ENCODE results near the gene DGUOK. TPM values are rescaled to one million over a fixed set of nuclear protein-coding genes. Genes with fewer than 3 reads are reported as not detected.
"Not testable (repeated sequence)": the region's sequence is repeated elsewhere in the genome, so short reads cannot be mapped to it uniquely, and the experiment has no call there.

Gene DGUOK
- total RNA-seq, 1 experiment from 2014 or later, result 70.7 TPM

- Mint-ChIP-seq H3K36me3 (ENCODE audit: insufficient read depth, unreplicated experiment) (no peaks in the 10 kb centered on the region), H3K4me1 (ENCODE audit: low read depth, unreplicated experiment) (no peaks in the 10 kb centered on the region), H3K27me3 (ENCODE audit: insufficient read depth, unreplicated experiment) (peaks cover 11% of the 10 kb centered on the region), H3K27ac (ENCODE audit: unreplicated experiment) (no peak overlapping the region), H3K9me3 (ENCODE audit: unreplicated experiment) (no peaks in the 10 kb centered on the region), H3K4me3 (ENCODE audit: unreplicated experiment) (no peak overlapping the region)
- no peak for TF ChIP-seq CTCF (IDR thresholded peaks at IDR 0.05; ENCODE audit: insufficient read depth in 1 of 2, low read depth in 1 of 2, low read length in 1 of 2, severe bottlenecking in 1 of 2, unreplicated experiment in 1 of 2)
- BruUV-seq (replicated peaks), result no TSS peak
- CTCF ChIA-PET, result no interaction called here
- H3K9me3 ChIP-seq, result no peaks in the 10 kb centered on the region
- POLR2A ChIA-PET, result no interaction called here
- no peaks in the 10 kb centered on the region for H3K27me3 ChIP-seq (replicated peaks; ENCODE audit: control insufficient read depth, insufficient read depth, low read length)
- no peak for DNase-seq
- no peaks in the 10 kb centered on the region for H3K4me1 ChIP-seq
- no peak overlapping the region for H3K4me3 ChIP-seq (ENCODE audit: low read depth, low read length)
- intact Hi-C loops (cut with micrococcal nuclease; ENCODE audit: unreplicated experiment), result no loop called here
- H3K36me3 ChIP-seq (ENCODE audit: control insufficient read depth, insufficient read depth, low read length), result no peaks in the 10 kb centered on the region
These were observed 41.3 kb upstream of the DGUOK start for GRCh38 chr2:73885406-73885805.

- TF ChIP-seq CTCF (IDR thresholded peaks at IDR 0.05; ENCODE audit: insufficient read depth in 1 of 2, low read depth in 1 of 2, low read length in 1 of 2, severe bottlenecking in 1 of 2, unreplicated experiment in 1 of 2), result no peak
- H3K27me3 ChIP-seq (replicated peaks; ENCODE audit: control insufficient read depth, insufficient read depth, low read length), result no peaks in the 10 kb centered on the region
- H3K4me1 ChIP-seq, result no peaks in the 10 kb centered on the region
- H3K4me1 Mint-ChIP-seq (ENCODE audit: low read depth, unreplicated experiment), result no peaks in the 10 kb centered on the region
- H3K27ac Mint-ChIP-seq (ENCODE audit: unreplicated experiment), result no peak overlapping the region
- ChIA-PET CTCF (no interaction called here), POLR2A (no interaction called here)
- no peak overlapping the region for H3K4me3 Mint-ChIP-seq (ENCODE audit: unreplicated experiment)
- no peak for DNase-seq
- no peaks in the 10 kb centered on the region for H3K36me3 Mint-ChIP-seq (ENCODE audit: insufficient read depth, unreplicated experiment)
- intact Hi-C loops (cut with micrococcal nuclease; ENCODE audit: unreplicated experiment), result no loop called here
- H3K27me3 Mint-ChIP-seq (ENCODE audit: insufficient read depth, unreplicated experiment), result peaks cover 8% of the 10 kb centered on the region
- no peaks in the 10 kb centered on the region for H3K9me3 Mint-ChIP-seq (ENCODE audit: unreplicated experiment)
- no peaks in the 10 kb centered on the region for H3K36me3 ChIP-seq (ENCODE audit: control insufficient read depth, insufficient read depth, low read length)
- no peaks in the 10 kb centered on the region for H3K9me3 ChIP-seq
- no peak overlapping the region for H3K4me3 ChIP-seq (ENCODE audit: low read depth, low read length)
- BruUV-seq (replicated peaks), result no TSS peak
These were observed 40.3 kb upstream of the DGUOK start for GRCh38 chr2:73886357-73886756.

GRCh38 chr2:73887596-73888353, 38.9 kb upstream of the DGUOK start:
- H3K4me3 ChIP-seq (ENCODE audit: low read depth, low read length); H3K27me3 ChIP-seq (replicated peaks; ENCODE audit: control insufficient read depth, insufficient read depth, low read length); H3K27ac Mint-ChIP-seq (ENCODE audit: unreplicated experiment); DNase-seq; H3K4me1 Mint-ChIP-seq (ENCODE audit: low read depth, unreplicated experiment); H3K9me3 ChIP-seq; intact Hi-C loops (cut with micrococcal nuclease; ENCODE audit: unreplicated experiment); H3K9me3 Mint-ChIP-seq (ENCODE audit: unreplicated experiment); H3K4me1 ChIP-seq; H3K36me3 Mint-ChIP-seq (ENCODE audit: insufficient read depth, unreplicated experiment); POLR2A ChIA-PET; CTCF ChIA-PET; H3K27me3 Mint-ChIP-seq (ENCODE audit: insufficient read depth, unreplicated experiment); BruUV-seq (replicated peaks); H3K36me3 ChIP-seq (ENCODE audit: control insufficient read depth, insufficient read depth, low read length); H3K4me3 Mint-ChIP-seq (ENCODE audit: unreplicated experiment): not testable (repeated sequence)
